ENCODE measurements around the gene PRR20D.
"Not testable (repeated sequence)": the region's sequence is repeated elsewhere in the genome, so short reads cannot be mapped to it uniquely, and the experiment has no call there.

The PRR20D gene

GRCh38 chr13:57160332-57160731, at the start of gene PRR20D:
TSS of gene PRR20D (plus strand) at chr13:57160632. CDS start at chr13:57161019, 387 bp downstream.
- not testable (repeated sequence) for H3K27ac Mint-ChIP-seq, H3K4me3 Mint-ChIP-seq

GRCh38 chr13:57114945-57115344, 45.5 kb upstream of the PRR20D start:
- no peak overlapping the region for H3K27ac Mint-ChIP-seq
- no peak overlapping the region for H3K4me3 Mint-ChIP-seq
- H3K36me3 Mint-ChIP-seq (ENCODE audit: low read depth), result no peaks in the 10 kb centered on the region
- DNase-seq (ENCODE audit: low spot score), result no peak
- peaks cover 63% of the 10 kb centered on the region for H3K9me3 Mint-ChIP-seq
- no peaks in the 10 kb centered on the region for H3K27me3 Mint-ChIP-seq (ENCODE audit: low read depth)
- no peaks in the 10 kb centered on the region for H3K4me1 Mint-ChIP-seq (ENCODE audit: low read depth)

More at GRCh38 chr13:57160332-57160731, at the start of gene PRR20D:
- H3K9me3 Mint-ChIP-seq; H3K4me1 Mint-ChIP-seq (ENCODE audit: low read depth); H3K36me3 Mint-ChIP-seq (ENCODE audit: low read depth); H3K27me3 Mint-ChIP-seq (ENCODE audit: low read depth); DNase-seq (ENCODE audit: low spot score): not testable (repeated sequence)

GRCh38 chr13:57123681-57124080, 36.8 kb upstream of the PRR20D start:
- no peak for DNase-seq (ENCODE audit: low spot score)
- no peak overlapping the region for H3K4me3 Mint-ChIP-seq
- H3K27ac Mint-ChIP-seq, result no peak overlapping the region
- H3K4me1 Mint-ChIP-seq (ENCODE audit: low read depth), result no peaks in the 10 kb centered on the region
- peaks cover 21% of the 10 kb centered on the region for H3K9me3 Mint-ChIP-seq
- no peaks in the 10 kb centered on the region for H3K27me3 Mint-ChIP-seq (ENCODE audit: low read depth)
- no peaks in the 10 kb centered on the region for H3K36me3 Mint-ChIP-seq (ENCODE audit: low read depth)

GRCh38 chr13:57128909-57129308, 31.5 kb upstream of the PRR20D start:
- H3K4me1 Mint-ChIP-seq (ENCODE audit: low read depth), result no peaks in the 10 kb centered on the region
- no peak overlapping the region for H3K27ac Mint-ChIP-seq
- H3K36me3 Mint-ChIP-seq (ENCODE audit: low read depth), result no peaks in the 10 kb centered on the region
- no peaks in the 10 kb centered on the region for H3K27me3 Mint-ChIP-seq (ENCODE audit: low read depth)
- H3K4me3 Mint-ChIP-seq, result no peak overlapping the region
- peaks cover 26% of the 10 kb centered on the region for H3K9me3 Mint-ChIP-seq
- DNase-seq (ENCODE audit: low spot score), result no peak

- Mint-ChIP-seq H3K4me3 (no peak overlapping the region), H3K27me3 (ENCODE audit: low read depth) (no peaks in the 10 kb centered on the region), H3K36me3 (ENCODE audit: low read depth) (no peaks in the 10 kb centered on the region), H3K4me1 (ENCODE audit: low read depth) (no peaks in the 10 kb centered on the region), H3K9me3 (peaks cover 38% of the 10 kb centered on the region), H3K27ac (no peak overlapping the region)
- DNase-seq (ENCODE audit: low spot score), result no peak
These were observed 24.3 kb upstream of the PRR20D start for GRCh38 chr13:57136093-57136492.

- DNase-seq (ENCODE audit: low spot score), result no peak
- no peak overlapping the region for H3K27ac Mint-ChIP-seq
- H3K4me1 Mint-ChIP-seq (ENCODE audit: low read depth), result no peaks in the 10 kb centered on the region
- H3K27me3 Mint-ChIP-seq (ENCODE audit: low read depth), result no peaks in the 10 kb centered on the region
- H3K36me3 Mint-ChIP-seq (ENCODE audit: low read depth), result no peaks in the 10 kb centered on the region
- no peak overlapping the region for H3K4me3 Mint-ChIP-seq
- H3K9me3 Mint-ChIP-seq, result peaks cover 33% of the 10 kb centered on the region
These were observed 22.8 kb upstream of the PRR20D start for GRCh38 chr13:57137585-57137984.

GRCh38 chr13:57138988-57139387, 21.4 kb upstream of the PRR20D start:
- H3K9me3 Mint-ChIP-seq, result peaks cover 27% of the 10 kb centered on the region
- no peak overlapping the region for H3K27ac Mint-ChIP-seq
- DNase-seq (ENCODE audit: low spot score), result no peak
- H3K4me3 Mint-ChIP-seq, result no peak overlapping the region
- no peaks in the 10 kb centered on the region for H3K36me3 Mint-ChIP-seq (ENCODE audit: low read depth)
- H3K4me1 Mint-ChIP-seq (ENCODE audit: low read depth), result no peaks in the 10 kb centered on the region
- no peaks in the 10 kb centered on the region for H3K27me3 Mint-ChIP-seq (ENCODE audit: low read depth)

GRCh38 chr13:57139781-57140180, 20.7 kb upstream of the PRR20D start:
- peaks cover 23% of the 10 kb centered on the region for H3K9me3 Mint-ChIP-seq
- H3K36me3 Mint-ChIP-seq (ENCODE audit: low read depth); DNase-seq (ENCODE audit: low spot score); H3K27ac Mint-ChIP-seq; H3K4me3 Mint-ChIP-seq; H3K4me1 Mint-ChIP-seq (ENCODE audit: low read depth); H3K27me3 Mint-ChIP-seq (ENCODE audit: low read depth): not testable (repeated sequence)

- not testable (repeated sequence) for H3K27ac Mint-ChIP-seq
These were observed 20.0 kb upstream of the PRR20D start, which contains the start of gene PRR20A for GRCh38 chr13:57140235-57140968. TSS of gene PRR20A (plus strand) at chr13:57140918. CDS start at chr13:57141305, 387 bp downstream.

GRCh38 chr13:57147188-57147587, 13.2 kb upstream of the PRR20D start, which contains the start of gene PRR20B:
TSS of gene PRR20B (plus strand) at chr13:57147488. CDS start at chr13:57147875, 387 bp downstream.
- not testable (repeated sequence) for DNase-seq (ENCODE audit: low spot score); H3K4me1 Mint-ChIP-seq (ENCODE audit: low read depth); H3K27ac Mint-ChIP-seq; H3K36me3 Mint-ChIP-seq (ENCODE audit: low read depth); H3K4me3 Mint-ChIP-seq; H3K9me3 Mint-ChIP-seq; H3K27me3 Mint-ChIP-seq (ENCODE audit: low read depth)

More at GRCh38 chr13:57140235-57140968, 20.0 kb upstream of the PRR20D start, which contains the start of gene PRR20A:
- peaks cover 20% of the 10 kb centered on the region for H3K9me3 Mint-ChIP-seq
- H3K27me3 Mint-ChIP-seq (ENCODE audit: low read depth); H3K36me3 Mint-ChIP-seq (ENCODE audit: low read depth); H3K4me3 Mint-ChIP-seq; H3K4me1 Mint-ChIP-seq (ENCODE audit: low read depth); DNase-seq (ENCODE audit: low spot score): not testable (repeated sequence)

- DNase-seq (ENCODE audit: low spot score); H3K9me3 Mint-ChIP-seq; H3K4me1 Mint-ChIP-seq (ENCODE audit: low read depth); H3K27me3 Mint-ChIP-seq (ENCODE audit: low read depth); H3K36me3 Mint-ChIP-seq (ENCODE audit: low read depth); H3K4me3 Mint-ChIP-seq; H3K27ac Mint-ChIP-seq: not testable (repeated sequence)
These were observed 12.3 kb upstream of the PRR20D start for GRCh38 chr13:57148106-57148505.

- not testable (repeated sequence) for H3K4me1 Mint-ChIP-seq (ENCODE audit: low read depth); H3K36me3 Mint-ChIP-seq (ENCODE audit: low read depth); DNase-seq (ENCODE audit: low spot score); H3K4me3 Mint-ChIP-seq; H3K9me3 Mint-ChIP-seq; H3K27me3 Mint-ChIP-seq (ENCODE audit: low read depth); H3K27ac Mint-ChIP-seq
These were observed 6.7 kb upstream of the PRR20D start, which contains the start of gene PRR20C for GRCh38 chr13:57153761-57154160. TSS of gene PRR20C (plus strand) at chr13:57154061. CDS start at chr13:57154448, 387 bp downstream.

- not testable (repeated sequence) for DNase-seq (ENCODE audit: low spot score); H3K27me3 Mint-ChIP-seq (ENCODE audit: low read depth); H3K36me3 Mint-ChIP-seq (ENCODE audit: low read depth); H3K4me3 Mint-ChIP-seq; H3K4me1 Mint-ChIP-seq (ENCODE audit: low read depth); H3K9me3 Mint-ChIP-seq; H3K27ac Mint-ChIP-seq
These were observed 6.5 kb downstream of the PRR20D start, which contains the start of gene PRR20E for GRCh38 chr13:57166897-57167296. TSS of gene PRR20E (plus strand) at chr13:57167197. CDS start at chr13:57167584, 387 bp downstream.

GRCh38 chr13:57191667-57192066, 31.2 kb downstream of the PRR20D start:
- H3K27ac Mint-ChIP-seq, result no peak overlapping the region
- no peaks in the 10 kb centered on the region for H3K36me3 Mint-ChIP-seq (ENCODE audit: low read depth)
- DNase-seq (ENCODE audit: low spot score), result no peak
- no peak overlapping the region for H3K4me3 Mint-ChIP-seq
- H3K27me3 Mint-ChIP-seq (ENCODE audit: low read depth), result no peaks in the 10 kb centered on the region
- H3K4me1 Mint-ChIP-seq (ENCODE audit: low read depth), result no peaks in the 10 kb centered on the region
- peaks cover 14% of the 10 kb centered on the region for H3K9me3 Mint-ChIP-seq

Data from T-helper 2 cell treated with Interferon-gamma antibody and Interleukin-4, amounts not matched to agents 5 μg/mL and 100 μg/mL, for 36 hours (primary cell).